NK-92 (cell line): ENCODE measurements around the gene C9orf85.
"Not testable (repeated sequence)": the region's sequence is repeated elsewhere in the genome, so short reads cannot be mapped to it uniquely, and the experiment has no call there.

Experiments used
- DNase-seq: peaks from one replicate; lab custom pipeline; 2025; ENCODE audit not compliant: unreplicated experiment; lab: John Stamatoyannopoulos, UW

The C9orf85 gene

GRCh38 chr9:71987471-71988371 lies 76.3 kb downstream of the C9orf85 start:
- no peak for DNase-seq

GRCh38 chr9:71990466-71990865 lies 79.0 kb downstream of the C9orf85 start:
- DNase-seq: no peak

- DNase-seq: no peak
Measured at GRCh38 chr9:72005451-72005850, 94.0 kb downstream of the C9orf85 start.

- DNase-seq: no peak
Measured at GRCh38 chr9:72006501-72006900, 95.1 kb downstream of the C9orf85 start.

- DNase-seq: not testable (repeated sequence)
Measured at GRCh38 chr9:72007726-72008125, 96.3 kb downstream of the C9orf85 start.

- no peak for DNase-seq
Measured at GRCh38 chr9:72012646-72013045, 101.2 kb downstream of the C9orf85 start.

- DNase-seq: no peak
Measured at GRCh38 chr9:72013292-72013760, 101.9 kb downstream of the C9orf85 start.

- DNase-seq: no peak
Measured at GRCh38 chr9:72022841-72023240, 111.4 kb downstream of the C9orf85 start.
